Measurements from ENCODE around the gene MSRB1.

The MSRB1 gene

GRCh38 chr16:1929578-1930337 is 13.2 kb downstream of the MSRB1 start:
- Histone ChIP-seq H3K4ac (ENCODE audit: low read length) (peak overlapping the region; percentile 99), H2BK120ac (ENCODE audit: low read depth, low read length) (peak overlapping the region; percentile 76), H2AFZ (ENCODE audit: low read length) (peak overlapping the region; percentile 96), H2BK5ac (ENCODE audit: low read length) (peak overlapping the region; percentile 53), H2AK5ac (ENCODE audit: low read depth, low read length) (peak overlapping the region; percentile 95), H2BK12ac (ENCODE audit: low read length) (peak overlapping the region; percentile 90), H3K9me3 (replicated peaks in 1 of 2; ENCODE audit: control insufficient read depth in 2 of 2, insufficient read depth in 1 of 2, low read depth in 1 of 2, low read length in 2 of 2) (no peaks in the 10 kb centered on the region), H4K8ac (ENCODE audit: low read depth, low read length) (peak overlapping the region; percentile 17), H4K91ac (ENCODE audit: low read depth, low read length, poor library complexity) (no peak overlapping the region), H2BK15ac (ENCODE audit: low read length) (peak overlapping the region; percentile 99), H3K14ac (ENCODE audit: low read length) (peak overlapping the region; percentile 56), H3K4me3 (ENCODE audit: low read length in 2 of 2) (peak overlapping the region; percentile 29 to 65), H3K9ac (ENCODE audit: low read depth, low read length, poor library complexity) (no peak overlapping the region), H3K4me2 (ENCODE audit: insufficient read depth, low read length, poor library complexity, severe bottlenecking) (peak overlapping the region; percentile 73), H3K4me1 (ENCODE audit: control insufficient read depth in 2 of 2, insufficient read depth in 1 of 2, low read depth in 1 of 2, low read length in 2 of 2) (peaks cover 4 to 6% of the 10 kb centered on the region in 2 donors), H3K27ac (replicated peaks; ENCODE audit: low read length) (no peak overlapping the region), H3K18ac (ENCODE audit: low read length) (peak overlapping the region; percentile 95), H3K27me3 (ENCODE audit: control insufficient read depth in 3 of 3, insufficient read depth in 3 of 3, low read depth in 1 of 3, low read length in 3 of 3) (peaks cover 0 to 26% (median 5%) of the 10 kb centered on the region in 3 experiments), H3K36me3 (replicated peaks in 1 of 2; ENCODE audit: control insufficient read depth in 2 of 2, insufficient read depth in 2 of 2, low read length in 2 of 2) (no peaks in the 10 kb centered on the region), H3K79me1 (ENCODE audit: low read depth, low read length) (no peaks in the 10 kb centered on the region), H3K23ac (ENCODE audit: low read depth, low read length, poor library complexity) (peak overlapping the region; percentile 98)
- DNase-seq (ENCODE audit: low spot score): peak; percentile 79
- no CpG with 5 or more reads among the region's 70 CpGs for WGBS, 2 donors (ENCODE audit: extremely low coverage in 2 of 2, insufficient read length in 2 of 2, insufficient replicate concordance in 1 of 2)

DNA sequence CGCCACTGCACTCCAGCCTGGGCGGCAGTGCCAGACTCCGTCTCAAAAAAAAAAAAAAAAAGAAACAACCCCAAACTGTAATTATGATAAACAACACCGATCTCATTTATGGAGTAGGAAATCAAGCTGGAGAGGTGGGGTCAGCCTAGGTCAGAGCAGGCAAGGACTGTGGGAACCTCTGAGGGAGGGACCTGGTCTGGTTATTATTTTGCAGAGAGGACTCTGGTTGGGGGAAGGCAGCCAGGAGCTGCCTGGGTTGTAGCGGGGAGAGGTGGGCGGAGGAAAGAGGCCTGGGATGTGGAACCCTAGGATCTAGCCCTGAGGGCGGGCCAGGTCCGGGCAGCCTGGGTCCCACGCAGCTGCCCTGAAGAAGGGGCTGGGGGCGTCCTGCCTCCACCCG is 13.9 kb downstream of the MSRB1 start:
- peak overlapping the region; percentile 53 for H2BK5ac ChIP-seq (ENCODE audit: low read length)

DNA sequence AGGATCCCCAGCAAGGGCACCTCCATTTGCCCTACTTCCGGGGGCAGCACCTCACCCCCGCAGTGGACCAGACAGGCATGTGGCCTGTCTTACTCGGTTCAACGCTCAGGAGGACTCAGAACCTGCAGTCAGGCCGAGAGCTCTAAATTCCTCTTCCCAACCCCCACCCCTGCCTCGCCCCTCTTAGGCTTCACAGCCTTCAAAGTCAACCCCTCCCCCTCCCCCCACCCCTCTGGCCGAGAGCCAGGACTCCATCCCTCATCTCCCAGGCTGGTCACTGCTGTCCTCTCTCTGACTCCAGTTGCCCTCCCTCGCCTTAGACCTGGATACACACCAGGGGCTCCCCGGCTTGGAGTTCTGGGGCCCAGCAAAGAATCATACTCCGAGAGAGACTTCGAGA is 16.7 kb downstream of the MSRB1 start:
- Histone ChIP-seq H3K9me3 (replicated peaks in 1 of 2; ENCODE audit: control insufficient read depth in 2 of 2, insufficient read depth in 1 of 2, low read depth in 1 of 2, low read length in 2 of 2) (peaks cover 0 to 3% of the 10 kb centered on the region in 2 donors), H2BK5ac (ENCODE audit: low read length) (peak overlapping the region; percentile 43), H3K23ac (ENCODE audit: low read depth, low read length, poor library complexity) (no peak overlapping the region), H3K4me3 (ENCODE audit: low read length in 2 of 2) (no peak overlapping the region), H3K9ac (ENCODE audit: low read depth, low read length, poor library complexity) (peak overlapping the region; percentile 12), H3K4me2 (ENCODE audit: insufficient read depth, low read length, poor library complexity, severe bottlenecking) (no peak overlapping the region), H3K4ac (ENCODE audit: low read length) (no peak overlapping the region), H3K14ac (ENCODE audit: low read length) (no peak overlapping the region), H3K27ac (replicated peaks; ENCODE audit: low read length) (no peak overlapping the region), H3K4me1 (ENCODE audit: control insufficient read depth in 2 of 2, insufficient read depth in 1 of 2, low read depth in 1 of 2, low read length in 2 of 2) (peaks cover under 1 to 14% of the 10 kb centered on the region in 2 donors), H3K18ac (ENCODE audit: low read length) (no peak overlapping the region), H4K91ac (ENCODE audit: low read depth, low read length, poor library complexity) (no peak overlapping the region), H2BK120ac (ENCODE audit: low read depth, low read length) (no peak overlapping the region), H3K79me1 (ENCODE audit: low read depth, low read length) (no peaks in the 10 kb centered on the region), H4K8ac (ENCODE audit: low read depth, low read length) (no peak overlapping the region), H3K27me3 (ENCODE audit: control insufficient read depth in 3 of 3, insufficient read depth in 3 of 3, low read depth in 1 of 3, low read length in 3 of 3) (peaks cover 0 to 54% (median 20%) of the 10 kb centered on the region in 3 experiments), H2AK5ac (ENCODE audit: low read depth, low read length) (peak overlapping the region; percentile 86), H2BK12ac (ENCODE audit: low read length) (no peak overlapping the region), H3K36me3 (replicated peaks in 1 of 2; ENCODE audit: control insufficient read depth in 2 of 2, insufficient read depth in 2 of 2, low read length in 2 of 2) (no peaks in the 10 kb centered on the region), H2BK15ac (ENCODE audit: low read length) (no peak overlapping the region), H2AFZ (ENCODE audit: low read length) (no peak overlapping the region)
- no peak for DNase-seq (ENCODE audit: low spot score)
- no CpG with 5 or more reads among the region's 11 CpGs for WGBS, 2 donors (ENCODE audit: extremely low coverage in 2 of 2, insufficient read length in 2 of 2, insufficient replicate concordance in 1 of 2)

More for the DNA sequence above, 13.9 kb downstream of the MSRB1 start:
- Histone ChIP-seq H2BK120ac (ENCODE audit: low read depth, low read length) (no peak overlapping the region), H3K79me1 (ENCODE audit: low read depth, low read length) (no peaks in the 10 kb centered on the region), H2BK15ac (ENCODE audit: low read length) (peak overlapping the region; percentile 37), H3K4me2 (ENCODE audit: insufficient read depth, low read length, poor library complexity, severe bottlenecking) (peak overlapping the region; percentile 73), H3K14ac (ENCODE audit: low read length) (no peak overlapping the region), H3K4me1 (ENCODE audit: control insufficient read depth in 2 of 2, insufficient read depth in 1 of 2, low read depth in 1 of 2, low read length in 2 of 2) (peaks cover 4 to 6% of the 10 kb centered on the region in 2 donors), H4K8ac (ENCODE audit: low read depth, low read length) (no peak overlapping the region), H4K91ac (ENCODE audit: low read depth, low read length, poor library complexity) (no peak overlapping the region), H2AFZ (ENCODE audit: low read length) (peak overlapping the region; percentile 96), H3K9me3 (replicated peaks in 1 of 2; ENCODE audit: control insufficient read depth in 2 of 2, insufficient read depth in 1 of 2, low read depth in 1 of 2, low read length in 2 of 2) (no peaks in the 10 kb centered on the region), H2BK12ac (ENCODE audit: low read length) (no peak overlapping the region), H3K27ac (replicated peaks; ENCODE audit: low read length) (no peak overlapping the region), H3K36me3 (replicated peaks in 1 of 2; ENCODE audit: control insufficient read depth in 2 of 2, insufficient read depth in 2 of 2, low read length in 2 of 2) (no peaks in the 10 kb centered on the region), H3K23ac (ENCODE audit: low read depth, low read length, poor library complexity) (peak overlapping the region; percentile 98), H2AK5ac (ENCODE audit: low read depth, low read length) (no peak overlapping the region), H3K27me3 (ENCODE audit: control insufficient read depth in 3 of 3, insufficient read depth in 3 of 3, low read depth in 1 of 3, low read length in 3 of 3) (peaks cover 0 to 33% (median 7%) of the 10 kb centered on the region in 3 experiments), H3K4me3 (ENCODE audit: low read length in 2 of 2) (peak overlapping the region; percentile 29 to 43), H3K9ac (ENCODE audit: low read depth, low read length, poor library complexity) (no peak overlapping the region), H3K4ac (ENCODE audit: low read length) (no peak overlapping the region), H3K18ac (ENCODE audit: low read length) (peak overlapping the region; percentile 93)
- DNase-seq (ENCODE audit: low spot score): no peak
- no CpG with 5 or more reads among the region's 11 CpGs for WGBS, 2 donors (ENCODE audit: extremely low coverage in 2 of 2, insufficient read length in 2 of 2, insufficient replicate concordance in 1 of 2)

GRCh38 chr16:1924095-1924494 is 18.9 kb downstream of the MSRB1 start:
- Histone ChIP-seq H2BK5ac (ENCODE audit: low read length) (peak overlapping the region; percentile 30), H2BK15ac (ENCODE audit: low read length) (no peak overlapping the region), H3K79me1 (ENCODE audit: low read depth, low read length) (no peaks in the 10 kb centered on the region), H3K4ac (ENCODE audit: low read length) (no peak overlapping the region), H3K4me2 (ENCODE audit: insufficient read depth, low read length, poor library complexity, severe bottlenecking) (no peak overlapping the region), H3K14ac (ENCODE audit: low read length) (no peak overlapping the region), H3K4me1 (ENCODE audit: control insufficient read depth in 2 of 2, insufficient read depth in 1 of 2, low read depth in 1 of 2, low read length in 2 of 2) (peaks cover 9 to 19% of the 10 kb centered on the region in 2 donors), H3K36me3 (replicated peaks in 1 of 2; ENCODE audit: control insufficient read depth in 2 of 2, insufficient read depth in 2 of 2, low read length in 2 of 2) (no peaks in the 10 kb centered on the region), H3K27me3 (ENCODE audit: control insufficient read depth in 3 of 3, insufficient read depth in 3 of 3, low read depth in 1 of 3, low read length in 3 of 3) (peaks cover 11 to 73% (median 35%) of the 10 kb centered on the region in 3 experiments), H4K91ac (ENCODE audit: low read depth, low read length, poor library complexity) (no peak overlapping the region), H3K9me3 (replicated peaks in 1 of 2; ENCODE audit: control insufficient read depth in 2 of 2, insufficient read depth in 1 of 2, low read depth in 1 of 2, low read length in 2 of 2) (peaks cover 0 to 3% of the 10 kb centered on the region in 2 donors), H3K4me3 (ENCODE audit: low read length in 2 of 2) (peak overlapping the region in 1 of 2 donors; percentile 43), H4K8ac (ENCODE audit: low read depth, low read length) (no peak overlapping the region), H2AFZ (ENCODE audit: low read length) (no peak overlapping the region), H2BK120ac (ENCODE audit: low read depth, low read length) (peak overlapping the region; percentile 35), H3K9ac (ENCODE audit: low read depth, low read length, poor library complexity) (no peak overlapping the region), H2AK5ac (ENCODE audit: low read depth, low read length) (no peak overlapping the region), H3K27ac (replicated peaks; ENCODE audit: low read length) (no peak overlapping the region), H3K23ac (ENCODE audit: low read depth, low read length, poor library complexity) (peak overlapping the region; percentile 51), H2BK12ac (ENCODE audit: low read length) (peak overlapping the region; percentile 26), H3K18ac (ENCODE audit: low read length) (peak overlapping the region; percentile 82)
- no peak for DNase-seq (ENCODE audit: low spot score)
- WGBS, 2 donors (ENCODE audit: extremely low coverage in 2 of 2, insufficient read length in 2 of 2, insufficient replicate concordance in 1 of 2): no CpG with 5 or more reads among the region's 5 CpGs
